ENCODE measurements around the gene CCDC149.

CCDC149 gene

DNA sequence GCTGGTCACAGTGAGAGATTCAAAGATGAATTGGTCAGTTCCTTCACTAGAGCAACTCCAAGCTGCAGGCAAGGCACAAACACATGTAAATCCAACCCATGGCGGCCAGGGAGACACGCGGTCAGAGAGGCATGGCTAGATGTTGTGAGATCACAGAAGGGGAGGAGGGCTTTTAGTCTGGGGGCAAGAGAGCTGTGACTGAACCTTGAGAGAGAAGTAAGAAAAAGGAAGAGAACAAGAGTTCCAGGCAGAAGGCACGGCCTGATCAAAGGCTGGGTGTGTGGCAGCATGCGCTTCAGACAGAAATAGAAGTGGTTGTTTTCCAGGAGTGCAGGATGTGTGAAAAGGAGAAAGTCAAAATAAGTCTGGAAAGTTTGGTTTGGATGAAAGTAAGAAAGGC is 15.9 kb downstream of the CCDC149 start:
- H3K27ac ChIP-seq = no peak overlapping the region
- TF ChIP-seq CTCF (conservative IDR thresholded peaks at IDR 0.05) (no peak), ZFX (IDR thresholded peaks at IDR 0.05) (no peak)

- TF ChIP-seq CTCF (conservative IDR thresholded peaks at IDR 0.05) (no peak), ZFX (IDR thresholded peaks at IDR 0.05) (no peak)
- H3K27ac ChIP-seq = no peak overlapping the region
Observed at GRCh38 chr4:24896056-24896455, 16.8 kb downstream of the CCDC149 start.

- H3K27ac ChIP-seq = no peak overlapping the region
- TF ChIP-seq ZFX (IDR thresholded peaks at IDR 0.05) (no peak), CTCF (conservative IDR thresholded peaks at IDR 0.05) (no peak)
Observed at GRCh38 chr4:24895461-24895860, 17.4 kb downstream of the CCDC149 start.

GRCh38 chr4:24894846-24895245 is 18.0 kb downstream of the CCDC149 start:
- TF ChIP-seq CTCF (conservative IDR thresholded peaks at IDR 0.05) (no peak), ZFX (IDR thresholded peaks at IDR 0.05) (no peak)
- no peak overlapping the region for H3K27ac ChIP-seq

DNA sequence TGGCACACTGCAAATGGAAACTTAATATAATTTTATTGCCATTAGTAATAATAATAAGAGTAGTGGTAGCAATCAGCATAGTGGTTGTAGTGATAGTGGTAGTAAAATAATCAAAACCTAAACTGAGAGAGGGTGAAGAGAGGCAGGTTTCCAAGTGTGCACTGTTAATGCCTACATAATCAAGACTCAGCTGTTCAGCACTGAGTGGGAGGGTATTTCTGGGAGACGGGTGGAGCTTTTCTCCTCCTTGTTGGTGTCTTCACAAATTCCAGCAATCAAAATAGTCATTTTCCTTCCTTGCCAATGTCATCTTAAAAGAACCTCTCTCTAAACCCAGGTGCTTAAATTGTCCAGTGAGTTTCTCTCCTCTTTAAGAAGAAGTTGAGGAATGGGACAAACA is 18.6 kb downstream of the CCDC149 start:
- no peak overlapping the region for H3K27ac ChIP-seq
- no peak for TF ChIP-seq CTCF (conservative IDR thresholded peaks at IDR 0.05)
- TF ChIP-seq ZFX (IDR thresholded peaks at IDR 0.05) = no peak

- H3K27ac ChIP-seq = no peak overlapping the region
- no peak for TF ChIP-seq ZFX (IDR thresholded peaks at IDR 0.05)
- TF ChIP-seq CTCF (conservative IDR thresholded peaks at IDR 0.05) = no peak
Observed at GRCh38 chr4:24892778-24893177, 20.1 kb downstream of the CCDC149 start.

DNA sequence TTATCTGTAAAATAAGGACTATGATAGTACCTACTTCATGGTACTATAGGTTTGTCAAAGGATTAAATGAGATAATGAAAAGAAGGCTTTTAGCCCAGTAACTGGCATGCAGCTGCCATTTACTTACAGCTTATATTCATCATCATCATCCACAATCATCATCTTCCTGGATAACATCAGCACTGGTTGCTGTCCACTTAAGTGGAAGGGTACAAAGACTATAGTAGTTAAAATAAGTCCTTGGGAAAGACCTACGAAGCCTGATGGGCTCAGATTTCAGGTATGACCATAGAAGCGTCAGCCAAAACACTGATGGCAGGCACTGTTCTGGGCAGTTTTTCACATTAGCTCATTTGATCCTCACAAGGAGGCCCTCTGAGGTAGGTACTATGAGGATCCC is 20.6 kb downstream of the CCDC149 start:
- H3K27ac ChIP-seq = no peak overlapping the region
- TF ChIP-seq ZFX (IDR thresholded peaks at IDR 0.05) (no peak), CTCF (conservative IDR thresholded peaks at IDR 0.05) (no peak)
